ENCODE measurements around the gene CHPT1. TPM values are rescaled to one million over a fixed set of nuclear protein-coding genes. Genes with fewer than 3 reads are reported as not detected.

CHPT1 gene
- total RNA-seq, 1 donor: 24.6 TPM

DNA sequence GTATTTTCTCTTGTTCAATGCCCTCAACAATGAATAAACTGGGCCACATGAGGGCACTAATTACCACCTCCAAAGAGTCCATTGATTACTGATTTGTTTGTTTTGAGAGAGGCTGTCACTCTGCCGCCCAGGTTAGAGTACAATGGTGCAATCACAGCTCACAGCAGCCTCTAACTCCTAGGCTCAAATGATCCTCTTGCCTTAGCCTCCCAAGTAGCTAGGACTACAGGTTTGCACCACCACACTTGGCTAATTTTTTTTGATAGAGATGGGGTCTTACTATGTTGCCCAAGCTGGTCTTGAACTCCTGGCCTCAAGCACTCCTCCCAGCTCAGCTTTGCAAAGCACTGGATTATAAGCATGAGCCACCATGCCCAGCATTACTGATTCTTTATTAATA lies 70.1 kb downstream of the CHPT1 start:
- H3K9me3 ChIP-seq (ENCODE audit: low read depth, low read length): no peaks in the 10 kb centered on the region

DNA sequence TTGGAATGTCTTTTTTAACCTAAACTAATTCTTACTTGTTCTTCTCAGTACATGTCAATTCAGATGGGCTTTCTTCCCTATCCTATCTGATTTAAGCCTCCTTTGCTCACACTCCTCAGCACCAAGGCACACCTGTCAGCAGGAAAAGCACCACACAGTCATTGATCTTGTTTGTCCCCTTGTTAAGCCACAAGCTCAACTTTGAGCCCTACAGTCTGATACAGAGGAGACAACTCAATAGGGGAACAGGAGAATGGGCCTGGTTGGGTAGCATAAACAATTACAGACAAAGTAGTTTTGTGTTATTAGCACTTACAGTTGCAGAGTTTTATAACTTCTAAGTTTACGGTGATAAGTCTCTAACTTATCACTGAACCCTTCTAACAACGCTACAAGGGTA lies 71.3 kb downstream of the CHPT1 start:
- DNase-seq (ENCODE audit: insufficient read length, low spot score, missing footprints): no peak
- no peaks in the 10 kb centered on the region for H3K79me2 ChIP-seq (ENCODE audit: insufficient read depth, low read length)
- H3K36me3 ChIP-seq (ENCODE audit: insufficient read depth, low read length): peaks cover 13% of the 10 kb centered on the region
- TF ChIP-seq, protein P1, sequence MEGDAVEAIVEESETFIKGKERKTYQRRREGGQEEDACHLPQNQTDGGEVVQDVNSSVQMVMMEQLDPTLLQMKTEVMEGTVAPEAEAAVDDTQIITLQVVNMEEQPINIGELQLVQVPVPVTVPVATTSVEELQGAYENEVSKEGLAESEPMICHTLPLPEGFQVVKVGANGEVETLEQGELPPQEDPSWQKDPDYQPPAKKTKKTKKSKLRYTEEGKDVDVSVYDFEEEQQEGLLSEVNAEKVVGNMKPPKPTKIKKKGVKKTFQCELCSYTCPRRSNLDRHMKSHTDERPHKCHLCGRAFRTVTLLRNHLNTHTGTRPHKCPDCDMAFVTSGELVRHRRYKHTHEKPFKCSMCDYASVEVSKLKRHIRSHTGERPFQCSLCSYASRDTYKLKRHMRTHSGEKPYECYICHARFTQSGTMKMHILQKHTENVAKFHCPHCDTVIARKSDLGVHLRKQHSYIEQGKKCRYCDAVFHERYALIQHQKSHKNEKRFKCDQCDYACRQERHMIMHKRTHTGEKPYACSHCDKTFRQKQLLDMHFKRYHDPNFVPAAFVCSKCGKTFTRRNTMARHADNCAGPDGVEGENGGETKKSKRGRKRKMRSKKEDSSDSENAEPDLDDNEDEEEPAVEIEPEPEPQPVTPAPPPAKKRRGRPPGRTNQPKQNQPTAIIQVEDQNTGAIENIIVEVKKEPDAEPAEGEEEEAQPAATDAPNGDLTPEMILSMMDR (IDR thresholded peaks at IDR 0.05; ENCODE audit: extremely low read depth, low read depth, low read length): no peak
- H3K4me2 ChIP-seq (ENCODE audit: insufficient read depth, low read length): no peak overlapping the region
- H3K4me1 ChIP-seq (ENCODE audit: insufficient read depth, low read length): no peaks in the 10 kb centered on the region
- no peak overlapping the region for H3K4me3 ChIP-seq (ENCODE audit: insufficient read depth, low read length)
- H3K9me3 ChIP-seq (ENCODE audit: low read depth, low read length): no peaks in the 10 kb centered on the region
- H3K27ac ChIP-seq (ENCODE audit: low read depth, low read length): no peak overlapping the region
- no peaks in the 10 kb centered on the region for H3K27me3 ChIP-seq (ENCODE audit: insufficient read depth, low read length)
- H4K20me1 ChIP-seq (ENCODE audit: insufficient read depth, low read length): peaks cover 4% of the 10 kb centered on the region
- no peak overlapping the region for H2AFZ ChIP-seq (ENCODE audit: low read length)

More for the DNA sequence above, 70.1 kb downstream of the CHPT1 start:
- TF ChIP-seq, protein P1 (IDR thresholded peaks at IDR 0.05; ENCODE audit: extremely low read depth, low read depth, low read length): no peak
- Histone ChIP-seq H3K4me2 (ENCODE audit: insufficient read depth, low read length) (no peak overlapping the region), H3K27ac (ENCODE audit: low read depth, low read length) (no peak overlapping the region), H4K20me1 (ENCODE audit: insufficient read depth, low read length) (no peaks in the 10 kb centered on the region), H3K79me2 (ENCODE audit: insufficient read depth, low read length) (no peaks in the 10 kb centered on the region), H3K27me3 (ENCODE audit: insufficient read depth, low read length) (no peaks in the 10 kb centered on the region), H2AFZ (ENCODE audit: low read length) (no peak overlapping the region), H3K4me3 (ENCODE audit: insufficient read depth, low read length) (no peak overlapping the region), H3K36me3 (ENCODE audit: insufficient read depth, low read length) (peaks cover 13% of the 10 kb centered on the region), H3K4me1 (ENCODE audit: insufficient read depth, low read length) (no peaks in the 10 kb centered on the region)
- no peak for DNase-seq (ENCODE audit: insufficient read length, low spot score, missing footprints)

DNA sequence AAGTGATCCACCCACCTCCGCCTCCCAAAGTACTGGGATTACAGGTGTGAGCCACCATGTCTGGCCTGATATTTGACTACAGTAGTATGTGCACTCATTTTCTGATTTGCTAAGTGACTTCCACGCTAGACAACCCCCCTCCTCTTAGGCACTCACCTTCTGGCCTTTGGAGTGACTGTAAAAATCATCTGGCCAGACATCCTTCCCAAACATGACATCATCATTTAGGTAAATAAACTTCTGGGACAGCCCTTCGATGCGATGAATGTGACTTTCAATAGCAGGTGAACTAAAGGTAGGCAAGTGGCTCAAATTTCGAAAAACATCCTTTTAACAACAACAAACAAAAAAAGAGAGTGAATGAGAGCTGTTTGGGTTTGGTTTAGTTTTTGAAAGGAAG lies 72.4 kb downstream of the CHPT1 start:
- TF ChIP-seq, protein P1 (IDR thresholded peaks at IDR 0.05; ENCODE audit: extremely low read depth, low read depth, low read length): no peak
- Histone ChIP-seq H3K4me1 (ENCODE audit: insufficient read depth, low read length) (no peaks in the 10 kb centered on the region), H3K79me2 (ENCODE audit: insufficient read depth, low read length) (no peaks in the 10 kb centered on the region), H3K27ac (ENCODE audit: low read depth, low read length) (no peak overlapping the region), H4K20me1 (ENCODE audit: insufficient read depth, low read length) (peaks cover 4% of the 10 kb centered on the region), H2AFZ (ENCODE audit: low read length) (no peak overlapping the region), H3K27me3 (ENCODE audit: insufficient read depth, low read length) (no peaks in the 10 kb centered on the region), H3K4me2 (ENCODE audit: insufficient read depth, low read length) (no peak overlapping the region), H3K9me3 (ENCODE audit: low read depth, low read length) (no peaks in the 10 kb centered on the region), H3K4me3 (ENCODE audit: insufficient read depth, low read length) (no peak overlapping the region), H3K36me3 (ENCODE audit: insufficient read depth, low read length) (peaks cover 13% of the 10 kb centered on the region)
- no peak for DNase-seq (ENCODE audit: insufficient read length, low spot score, missing footprints)

DNA sequence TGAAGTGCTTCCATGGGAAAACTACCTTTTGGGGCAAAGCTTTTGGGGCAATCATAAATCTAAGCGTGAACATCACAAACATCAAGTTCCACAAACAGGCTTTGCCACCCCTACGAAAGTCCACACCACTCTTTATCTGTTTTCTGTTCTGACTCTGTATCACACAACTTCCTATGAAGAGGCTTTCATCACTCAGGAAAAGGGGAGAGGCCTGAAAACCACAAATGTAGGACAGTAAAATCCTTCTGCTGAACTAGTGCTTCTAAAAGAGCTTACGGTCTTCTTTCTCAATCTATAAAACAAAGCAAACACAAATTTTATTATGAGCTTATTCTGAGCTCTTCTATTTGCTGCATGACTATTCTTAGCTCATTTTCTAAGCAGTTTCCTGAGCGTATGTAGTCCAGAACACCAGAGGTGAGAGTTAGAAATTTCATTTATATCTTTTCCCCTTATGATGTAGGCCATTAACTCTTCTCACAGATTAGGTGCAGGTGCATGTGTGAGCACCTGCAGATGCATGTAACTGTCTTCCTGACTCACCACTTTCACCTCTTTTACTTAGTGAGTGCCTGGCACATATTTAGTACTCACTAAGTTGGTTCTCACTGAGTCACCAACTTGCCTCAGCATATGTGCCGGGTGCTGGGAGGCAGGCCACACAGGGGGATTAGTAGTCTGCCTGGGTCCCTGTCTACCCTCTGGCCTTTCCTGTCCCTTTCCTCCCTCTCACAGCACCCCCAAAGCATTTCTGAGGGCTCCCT lies 74.8 kb downstream of the CHPT1 start:
- TF ChIP-seq, protein P1 (IDR thresholded peaks at IDR 0.05; ENCODE audit: extremely low read depth, low read depth, low read length): no peak
- Histone ChIP-seq H3K79me2 (ENCODE audit: insufficient read depth, low read length) (no peaks in the 10 kb centered on the region), H3K27ac (ENCODE audit: low read depth, low read length) (no peak overlapping the region), H3K4me1 (ENCODE audit: insufficient read depth, low read length) (no peaks in the 10 kb centered on the region), H4K20me1 (ENCODE audit: insufficient read depth, low read length) (peaks cover 4% of the 10 kb centered on the region), H3K9me3 (ENCODE audit: low read depth, low read length) (no peaks in the 10 kb centered on the region), H3K27me3 (ENCODE audit: insufficient read depth, low read length) (no peaks in the 10 kb centered on the region), H3K36me3 (ENCODE audit: insufficient read depth, low read length) (peaks cover 11% of the 10 kb centered on the region), H2AFZ (ENCODE audit: low read length) (no peak overlapping the region), H3K4me2 (ENCODE audit: insufficient read depth, low read length) (no peak overlapping the region), H3K4me3 (ENCODE audit: insufficient read depth, low read length) (no peak overlapping the region)
- DNase-seq (ENCODE audit: insufficient read length, low spot score, missing footprints): no peak

Measured in osteoblast (primary cell).